CD4-positive, alpha-beta T cell (primary cell): Measurements from ENCODE around the gene TRAK2. TPM values are rescaled to one million over a fixed set of nuclear protein-coding genes. Genes with fewer than 3 reads are reported as not detected.

Experiments used
- ATAC-seq: fragments of 200-7000 bp; cut with Tn5 transposase; one replicate; pipeline ENCODE4 v1.10.0; 2022; ENCODE audit warnings: mild to moderate bottlenecking; ENCODE audit not compliant: poor library complexity
- CTCF ChIA-PET: fragments of 350-600 bp; sonication (Branson Sonifier 250); formaldehyde crosslinking; loops from one replicate; lab custom pipeline; 2021; ENCODE audit warnings: antibody characterized with exemption, inconsistent platforms; lab: Charles Lee
- POLR2A ChIA-PET: fragments of 350-600 bp; sonication (Branson Sonifier 250); formaldehyde crosslinking; loops from one replicate; lab custom pipeline; 2021; ENCODE audit warnings: antibody characterized with exemption, inconsistent platforms; lab: Charles Lee
- DNase-seq, 14 experiments: peaks; one replicate each; pipeline ENCODE4 v3.0.0-alpha.2; 2013 to 2020; ENCODE audit warnings: mixed read lengths in 2 of 14
- H3K27ac ChIP-seq, 2 donors: one replicate each; pipeline versions ENCODE4 v1.5.1 to v1.7.0; 2013; ENCODE audit warnings: low read length in 2 of 2, low read depth in 1 of 2, mild to moderate bottlenecking in 1 of 2
- H3K27me3 ChIP-seq, 2 experiments: 1 replicate in 1 of 2; 2 replicates in 1 of 2; pipeline versions ENCODE4 v1.6.1 to v1.7.0; 2013; ENCODE audit warnings: low read length in 2 of 2, control low read depth in 1 of 2, mild to moderate bottlenecking in 1 of 2, moderate library complexity in 1 of 2; ENCODE audit not compliant: insufficient read depth in 2 of 2, control insufficient read depth in 1 of 2
- H3K36me3 ChIP-seq: one replicate; pipeline ENCODE4 v1.6.1; 2013; ENCODE audit warnings: low read length, control low read depth; ENCODE audit not compliant: insufficient read depth
- H3K4me1 ChIP-seq: one replicate; pipeline ENCODE4 v1.6.1; 2013; ENCODE audit warnings: low read length, control low read depth; ENCODE audit not compliant: insufficient read depth
- H3K4me3 ChIP-seq: one replicate; pipeline ENCODE4 v1.5.1; 2013; ENCODE audit warnings: mild to moderate bottlenecking, low read length, moderate library complexity
- H3K9me3 ChIP-seq, 2 experiments: 1 replicate in 1 of 2; 2 replicates in 1 of 2; pipeline versions ENCODE4 v1.6.1 to v1.7.0; 2013; ENCODE audit warnings: low read length in 2 of 2, mild to moderate bottlenecking in 2 of 2, control low read depth in 1 of 2, moderate library complexity in 1 of 2; ENCODE audit not compliant: control insufficient read depth in 1 of 2, insufficient read depth in 1 of 2
- H3K27ac Mint-ChIP-seq: one replicate; pipeline ENCODE4 v1.8.0; 2020; ENCODE audit warnings: mixed read lengths
- H3K27me3 Mint-ChIP-seq: one replicate; pipeline ENCODE4 v1.8.0; 2021; ENCODE audit warnings: mixed read lengths
- H3K36me3 Mint-ChIP-seq: one replicate; pipeline ENCODE4 v1.8.0; 2021; ENCODE audit warnings: low read depth, mixed read lengths
- H3K4me1 Mint-ChIP-seq: one replicate; pipeline ENCODE4 v1.8.0; 2021; ENCODE audit warnings: low read depth, mixed read lengths
- H3K4me3 Mint-ChIP-seq: one replicate; pipeline ENCODE4 v1.8.0; 2020; ENCODE audit warnings: mild to moderate bottlenecking, mixed read lengths
- H3K9me3 Mint-ChIP-seq: one replicate; pipeline ENCODE4 v1.8.0; 2020; ENCODE audit warnings: mixed read lengths
- CTCF ChIP-seq: fragments of 200-600 bp; IDR thresholded peaks from one replicate; pipeline ENCODE4 v1.8.0; 2022; ENCODE audit warnings: antibody characterized with exemption, mild to moderate bottlenecking
- intact Hi-C, 2 experiments: fragments of 100-400 bp; cut with DNase I in 1 of 2; cut with micrococcal nuclease in 1 of 2; formaldehyde crosslinking; loops; one replicate each; pipeline versions ENCODE4 v1.15.1 to v1.9.0; 2023 to 2025; cut with DNase I, micrococcal nuclease
- total RNA-seq, 174 experiments: library from RNA in 2 of 174; stranded (reverse) in 2 of 174; gene quantifications; one replicate each; pipeline ENCODE4 v1.2.3 and lab custom pipeline; 2021 to 2026

Gene TRAK2
- total RNA-seq, 2 experiments from 2014 or later = 32.5 to 35.6 TPM

GRCh38 chr2:201345625-201346213, 105.5 kb downstream of the TRAK2 start:
- H3K27me3 ChIP-seq = no peaks in the 10 kb centered on the region
- H3K9me3 ChIP-seq = no peaks in the 10 kb centered on the region
- H3K4me1 Mint-ChIP-seq = peaks cover 6% of the 10 kb centered on the region

GRCh38 chr2:201344663-201345366, 106.4 kb downstream of the TRAK2 start:
- DNase-seq (no peak), ATAC-seq (no peak)
- intact Hi-C loops = no loop called here
- H3K27me3 Mint-ChIP-seq = no peaks in the 10 kb centered on the region
- TF ChIP-seq CTCF = no peak
- H3K4me3 Mint-ChIP-seq = no peak overlapping the region
- Histone ChIP-seq H3K9me3 (no peaks in the 10 kb centered on the region), H3K27me3 (no peaks in the 10 kb centered on the region), H3K27ac (no peak overlapping the region), H3K36me3 (peaks cover 14% of the 10 kb centered on the region), H3K4me3 (no peak overlapping the region), H3K4me1 (no peaks in the 10 kb centered on the region)
- H3K4me1 Mint-ChIP-seq = peaks cover 12% of the 10 kb centered on the region
- H3K9me3 Mint-ChIP-seq = peaks cover 6% of the 10 kb centered on the region
- peaks cover 72% of the 10 kb centered on the region for H3K36me3 Mint-ChIP-seq
- H3K27ac Mint-ChIP-seq = no peak overlapping the region
- CTCF ChIA-PET = no interaction called here
- POLR2A ChIA-PET = no interaction called here

More at GRCh38 chr2:201345625-201346213, 105.5 kb downstream of the TRAK2 start:
- ATAC-seq (no peak), DNase-seq (no peak)
- intact Hi-C loops = no loop called here
- no peak overlapping the region for H3K27ac Mint-ChIP-seq
- H3K27ac ChIP-seq = no peak overlapping the region
- no peaks in the 10 kb centered on the region for H3K4me1 ChIP-seq
- CTCF ChIA-PET = no interaction called here
- peaks cover 4% of the 10 kb centered on the region for H3K9me3 Mint-ChIP-seq
- peaks cover 63% of the 10 kb centered on the region for H3K36me3 Mint-ChIP-seq
- H3K4me3 ChIP-seq = no peak overlapping the region
- H3K36me3 ChIP-seq = peaks cover 14% of the 10 kb centered on the region
- no peaks in the 10 kb centered on the region for H3K27me3 Mint-ChIP-seq
- no peak for TF ChIP-seq CTCF
- no peak overlapping the region for H3K4me3 Mint-ChIP-seq
- POLR2A ChIA-PET = no interaction called here

- Mint-ChIP-seq H3K4me3 (no peak overlapping the region), H3K27me3 (no peaks in the 10 kb centered on the region), H3K4me1 (peaks cover 14% of the 10 kb centered on the region), H3K36me3 (peaks cover 70% of the 10 kb centered on the region), H3K27ac (no peak overlapping the region), H3K9me3 (peaks cover 6% of the 10 kb centered on the region)
- DNase-seq = no peak
- ChIA-PET POLR2A (no interaction called here), CTCF (no interaction called here)
- no peak for TF ChIP-seq CTCF
- ATAC-seq = no peak
- H3K27me3 ChIP-seq = no peaks in the 10 kb centered on the region
- no peak overlapping the region for H3K4me3 ChIP-seq
- no peak overlapping the region for H3K27ac ChIP-seq
- intact Hi-C loops = no loop called here
- no peaks in the 10 kb centered on the region for H3K4me1 ChIP-seq
- no peaks in the 10 kb centered on the region for H3K9me3 ChIP-seq
- H3K36me3 ChIP-seq = peaks cover 14% of the 10 kb centered on the region
Observed at GRCh38 chr2:201343559-201343958, 107.7 kb downstream of the TRAK2 start.
